ENCODE measurements around the gene SPDYE2B.
"Not testable (repeated sequence)": the region's sequence is repeated elsewhere in the genome, so short reads cannot be mapped to it uniquely, and the experiment has no call there.

The SPDYE2B gene

DNA sequence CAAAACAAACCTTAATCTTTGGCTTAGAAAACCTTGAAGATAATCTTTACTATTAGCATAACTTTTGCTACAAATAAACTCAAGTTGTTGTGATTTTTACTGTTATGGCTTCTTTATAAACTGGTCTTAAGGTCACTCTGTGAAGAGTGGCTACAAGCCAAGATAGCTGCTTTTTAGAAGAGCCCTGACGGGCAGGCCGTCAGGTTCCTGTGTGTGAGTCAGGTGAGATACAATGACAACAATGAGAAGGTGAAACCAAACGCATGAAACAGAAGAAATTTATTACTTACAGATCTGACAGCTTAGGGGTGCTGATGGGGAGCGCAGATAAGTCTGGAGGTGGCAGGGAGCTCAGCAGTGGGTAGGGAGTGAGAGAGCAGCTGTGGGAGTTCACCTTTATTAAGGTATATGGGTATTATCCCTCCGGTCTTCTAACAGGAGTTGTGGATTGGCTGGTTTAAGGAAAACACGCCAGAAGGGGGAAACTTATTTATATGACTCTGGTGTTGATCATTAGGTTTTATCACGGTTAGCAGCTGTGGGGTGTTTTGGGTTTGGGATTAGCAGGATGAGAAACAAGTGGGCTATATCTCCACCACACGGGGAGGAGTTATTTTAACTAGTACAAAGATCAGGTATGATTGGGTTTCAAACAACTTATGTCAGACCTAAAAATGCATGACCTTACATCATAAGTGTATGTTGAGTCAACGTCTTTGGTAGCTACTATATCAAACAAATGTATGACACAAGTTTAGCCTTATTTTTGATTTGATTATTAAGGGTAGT lies 49.0 kb downstream of the SPDYE2B start:
- DNase-seq (ENCODE audit: low read depth in 2 of 2, low spot score in 1 of 2) = not testable (repeated sequence)
